Stimulated activated CD4-positive, alpha-beta T cell treated with anti-CD3 and anti-CD28 coated beads, Interleukin-4, amount 100 ng/mL, for 4 hours (primary cell): ENCODE measurements around the gene ANKRD28.
"Not testable (repeated sequence)": the region's sequence is repeated elsewhere in the genome, so short reads cannot be mapped to it uniquely, and the experiment has no call there.

Experiments used
- DNase-seq, 2 experiments: peaks; one replicate each; pipeline ENCODE4 v3.0.0-alpha.2; 2020

Gene ANKRD28

DNA sequence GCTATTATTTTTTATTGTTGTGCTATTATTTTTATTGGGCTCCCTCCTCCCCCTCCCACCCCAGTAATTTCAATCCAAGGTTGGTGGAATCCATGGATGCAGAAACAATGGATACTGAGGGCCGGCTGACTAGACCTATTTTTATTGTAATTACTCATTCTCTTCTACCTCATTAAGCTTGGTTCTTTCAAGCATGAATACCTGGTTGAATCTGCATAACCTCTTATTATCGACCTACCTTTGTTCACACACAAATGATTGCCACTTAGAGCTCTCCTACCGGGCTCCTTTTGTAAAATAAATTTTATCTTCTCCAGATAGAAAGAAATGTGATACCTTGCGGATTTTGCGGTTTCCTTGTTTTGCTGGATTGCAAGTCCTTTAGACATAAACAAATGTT lies 164.6 kb downstream of the ANKRD28 start:
- no peak for DNase-seq

DNA sequence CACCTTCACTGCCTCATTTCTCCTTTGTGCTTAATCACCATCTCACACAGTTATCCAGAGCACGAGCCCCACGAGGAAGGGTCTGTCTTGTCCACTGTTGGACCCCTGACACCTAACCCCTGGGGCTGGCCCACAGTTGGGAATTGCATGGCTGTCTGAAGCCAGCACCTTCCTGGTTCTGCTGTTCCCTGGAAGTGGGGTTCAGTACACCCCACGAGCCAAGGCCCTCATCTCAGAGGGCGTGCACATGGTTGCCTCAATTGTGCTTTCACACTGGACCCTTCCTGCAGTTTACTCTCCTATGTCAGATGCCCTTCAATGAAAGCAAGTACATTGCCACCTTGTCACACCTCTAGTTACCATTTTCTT lies 165.6 kb downstream of the ANKRD28 start:
- DNase-seq = no peak

DNA sequence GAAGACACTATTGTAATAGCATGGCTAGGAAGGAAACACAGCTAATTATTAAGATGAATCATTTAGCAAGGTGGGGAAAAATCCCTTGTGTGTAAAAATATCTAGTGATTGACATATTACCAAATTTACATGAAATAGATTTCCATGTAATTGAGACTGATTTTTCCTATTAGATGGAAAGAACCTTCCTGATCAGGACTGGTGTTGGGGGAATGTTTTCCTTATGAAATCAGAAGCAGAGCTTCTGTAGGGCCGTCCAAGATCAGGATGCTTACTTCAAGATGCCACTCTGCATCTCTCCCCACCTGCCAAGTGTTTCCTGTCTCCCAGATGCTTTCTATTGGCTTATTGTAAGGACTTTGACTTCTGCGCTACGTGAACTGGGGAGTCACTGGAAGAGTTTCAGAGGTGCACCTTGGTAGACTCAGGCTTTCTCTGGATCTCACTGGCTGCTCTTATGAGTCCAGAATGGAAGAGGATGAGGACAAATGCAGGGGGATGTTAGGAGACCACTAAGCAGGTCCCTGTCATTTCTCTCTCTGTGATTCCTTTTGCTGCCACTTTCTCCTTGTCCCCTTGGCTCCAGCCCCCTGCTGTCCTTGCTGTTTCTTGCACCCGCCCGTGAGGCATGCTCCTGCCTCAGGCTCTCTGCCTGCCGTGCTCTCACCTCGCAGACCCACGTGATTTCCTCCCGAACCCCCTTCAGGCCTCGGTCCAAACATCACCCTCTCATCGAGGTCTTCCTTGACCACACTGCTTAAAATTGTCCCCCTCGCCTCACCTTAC lies 166.2 kb downstream of the ANKRD28 start:
- no peak for DNase-seq

DNA sequence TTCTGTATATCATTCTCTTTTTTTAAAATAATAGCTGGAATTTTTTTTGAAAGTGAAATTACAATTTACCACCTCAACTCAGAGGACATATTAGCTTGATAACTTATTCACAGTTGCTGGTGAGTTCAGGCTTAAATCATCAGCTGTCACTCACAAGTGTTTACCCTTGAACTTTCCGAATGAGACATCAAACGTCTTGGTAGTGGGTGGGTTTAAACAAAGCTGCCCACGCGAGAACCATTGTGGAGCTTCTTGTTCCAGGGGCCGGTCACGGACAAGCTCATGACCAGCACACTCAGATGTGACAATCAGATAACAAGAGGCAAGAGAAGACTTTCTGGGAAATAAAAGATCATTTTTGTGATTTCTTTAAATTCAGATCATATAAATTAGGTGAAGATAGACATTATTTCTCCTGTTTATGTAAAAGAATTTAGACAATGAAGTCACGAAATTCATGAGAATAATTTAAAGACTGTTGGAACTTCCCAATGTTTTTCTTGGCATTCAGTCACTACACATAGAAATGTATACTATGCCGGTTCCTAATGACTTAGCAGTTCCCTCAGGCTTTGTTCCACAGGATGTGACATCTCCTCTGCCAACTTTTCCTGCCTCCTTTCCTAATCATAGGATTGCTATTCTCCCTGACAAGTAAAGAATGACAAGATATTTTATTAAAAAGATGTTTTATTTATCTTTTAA lies 167.0 kb downstream of the ANKRD28 start:
- peak in 1 of 2 experiments; percentile 15 for DNase-seq

DNA sequence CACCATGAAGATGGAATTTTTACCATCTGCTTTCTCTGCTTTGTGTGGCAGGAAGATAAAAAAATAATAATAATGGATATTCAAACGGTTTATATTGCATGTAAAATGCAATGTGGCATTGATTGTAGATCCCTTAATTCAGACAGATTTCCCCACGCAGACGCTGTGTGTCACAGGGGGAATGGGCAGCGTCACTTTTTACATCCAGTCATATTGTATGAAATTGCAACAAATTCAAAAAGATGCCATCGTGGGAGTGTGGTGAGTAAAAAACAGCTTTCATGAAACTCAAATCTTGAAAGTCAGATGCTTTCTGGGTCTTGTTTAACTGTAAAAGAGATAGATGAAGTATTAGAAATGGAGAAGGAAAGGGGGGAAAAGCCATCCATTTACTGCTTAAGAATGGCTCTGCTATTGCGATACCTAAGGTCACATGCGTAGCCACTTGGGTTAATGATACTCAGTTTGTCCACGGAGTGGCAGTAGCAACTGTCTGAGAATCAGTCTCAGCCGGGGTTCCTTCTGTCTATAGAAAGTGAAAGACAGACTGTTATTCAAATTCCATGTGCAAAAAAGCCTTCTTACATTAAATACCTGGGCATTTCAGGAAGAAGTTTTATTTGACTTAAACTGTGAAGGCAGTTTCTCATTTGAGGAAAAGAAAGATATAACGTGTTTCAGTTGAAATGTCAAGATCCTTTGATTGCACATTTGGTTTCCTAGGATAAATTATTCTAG lies 167.8 kb downstream of the ANKRD28 start:
- DNase-seq = peak in 1 of 2 experiments; percentile 62

DNA sequence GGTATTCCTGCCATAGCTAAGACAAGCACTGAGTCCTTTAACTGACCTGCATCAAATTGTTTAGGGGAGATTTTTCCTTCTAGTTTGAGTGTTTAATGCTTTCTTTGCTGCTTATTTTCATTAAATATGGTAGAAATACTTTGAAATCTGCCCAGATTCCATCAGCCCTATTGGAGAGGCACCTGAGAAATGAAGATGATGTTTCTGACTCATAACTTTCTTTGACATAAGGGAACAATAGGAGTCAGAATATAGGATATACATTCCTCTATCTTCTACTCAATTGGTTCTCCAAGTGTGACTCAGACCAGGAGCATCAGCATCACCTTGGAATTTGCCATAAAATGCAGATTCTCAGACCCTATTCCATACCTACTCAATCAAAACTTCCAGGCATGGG lies 168.8 kb downstream of the ANKRD28 start:
- DNase-seq = no peak

DNA sequence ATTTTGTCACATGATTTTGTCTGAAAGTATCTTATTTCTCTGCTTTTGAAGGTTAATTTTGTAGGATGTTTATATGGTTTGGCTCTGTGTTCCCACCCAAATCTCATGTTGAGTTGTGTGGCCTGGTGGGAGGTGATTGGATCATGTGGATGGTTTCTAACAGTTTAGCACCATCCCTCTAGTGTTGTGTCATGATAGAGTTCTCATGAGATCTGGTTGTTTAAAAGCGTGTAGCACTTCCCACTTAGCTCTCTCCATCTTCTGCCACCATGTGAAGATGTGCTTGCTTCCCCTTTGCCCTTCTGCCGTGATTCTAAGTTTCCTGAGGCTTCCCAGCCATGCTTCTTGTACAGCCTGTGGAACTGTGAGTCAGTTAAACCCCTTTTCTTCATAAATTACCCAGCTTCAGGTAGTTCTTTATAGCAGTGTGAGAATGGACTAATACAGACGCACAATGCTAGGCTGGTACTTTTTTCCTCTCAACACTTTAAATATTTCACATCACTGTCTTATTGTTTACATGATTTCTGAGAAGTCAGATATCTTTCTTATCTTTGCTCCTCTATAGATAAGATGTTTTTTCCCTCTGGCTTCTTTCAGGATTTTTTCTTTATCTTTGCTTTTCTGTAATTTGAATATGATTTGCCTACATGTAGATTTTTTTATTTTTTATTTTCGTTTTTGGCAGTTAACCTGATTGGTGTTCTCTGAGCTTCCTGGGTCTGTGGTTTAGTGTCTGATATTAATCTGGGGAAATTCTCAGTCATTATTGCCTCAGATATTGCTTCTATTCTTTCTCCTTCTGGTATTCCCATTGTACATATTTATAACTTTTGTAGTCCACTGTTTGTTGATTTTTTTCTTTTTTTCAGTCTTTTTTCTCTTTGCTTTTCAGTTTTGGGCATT lies 174.0 kb downstream of the ANKRD28 start:
- peak in 1 of 2 experiments; percentile 15 for DNase-seq

DNA sequence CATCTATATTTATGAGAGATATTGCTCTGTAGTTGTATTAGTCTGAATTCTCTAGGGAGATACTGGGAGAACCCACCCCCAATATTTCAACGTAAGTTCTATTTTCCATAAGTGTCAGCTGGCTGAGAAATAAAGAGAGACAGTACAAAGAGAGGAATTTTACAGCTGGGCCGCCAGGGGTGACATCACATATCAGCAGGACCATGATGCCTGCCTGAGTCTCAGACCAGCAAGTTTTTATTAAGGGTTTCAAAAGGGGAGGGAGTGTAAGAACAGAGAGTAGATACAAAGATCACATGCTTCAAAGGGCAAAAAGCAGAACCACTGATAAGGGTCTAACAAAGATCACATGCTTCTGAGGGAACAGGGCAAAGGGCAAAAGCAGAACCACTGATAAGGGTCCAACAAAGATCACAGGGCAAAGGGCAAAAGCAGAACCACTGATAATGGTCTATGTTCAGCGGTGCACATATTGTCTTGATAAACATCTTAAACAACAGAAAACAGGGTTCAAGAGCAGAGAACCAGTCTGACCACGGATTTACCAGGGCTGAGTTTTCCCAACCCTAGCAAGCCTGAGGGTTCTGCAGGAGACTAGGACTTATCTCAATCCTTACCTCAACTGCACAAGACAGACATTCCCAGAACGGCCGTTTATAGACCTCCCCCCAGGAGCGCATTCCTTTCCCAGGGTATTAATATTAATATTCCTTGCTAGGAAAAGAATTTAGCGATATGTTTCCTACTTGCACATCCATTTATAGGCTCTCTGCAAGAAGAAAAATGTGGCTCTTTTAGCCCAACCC lies 177.9 kb downstream of the ANKRD28 start:
- DNase-seq = not testable (repeated sequence)
